ENCODE data around the gene SMPDL3B.
A peak's percentile ranks its signal among the peaks of the same experiment; 100 is the strongest.
"Not testable (repeated sequence)": the region's sequence is repeated elsewhere in the genome, so short reads cannot be mapped to it uniquely, and the experiment has no call there.

SMPDL3B gene

DNA sequence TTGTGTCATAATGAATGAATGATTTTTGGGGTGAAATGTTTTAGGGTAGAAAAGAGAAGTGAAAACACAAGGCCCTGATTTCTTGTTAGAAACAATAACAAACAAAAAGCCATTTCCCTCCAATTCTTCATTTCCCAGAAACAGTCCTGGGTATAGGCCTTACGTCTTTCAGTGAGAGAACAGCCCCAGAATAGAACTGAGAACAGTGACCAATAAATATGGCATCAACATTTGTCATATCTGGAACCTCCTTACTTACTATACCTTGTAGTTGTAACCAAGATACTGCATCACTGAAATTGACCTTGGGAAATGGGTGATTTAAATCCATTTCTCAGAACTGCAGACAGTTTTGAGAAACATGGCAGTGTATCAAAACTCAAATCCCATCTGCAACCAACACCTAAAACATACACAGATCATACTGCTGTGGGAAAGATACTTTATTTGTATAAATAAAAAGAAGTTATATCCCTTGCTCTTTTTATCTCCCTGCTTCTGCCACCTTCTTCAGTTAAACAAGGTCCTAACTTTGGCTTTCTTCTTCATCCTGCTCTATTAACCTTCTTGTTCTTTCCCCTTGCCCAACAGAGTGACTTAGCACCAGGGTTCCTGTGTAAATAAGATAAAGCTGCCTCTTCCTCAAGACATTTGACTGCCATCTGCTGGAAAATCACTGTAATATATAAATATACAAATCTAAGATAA, 44.5 kb downstream of the SMPDL3B start:
- TF ChIP-seq SPI1 (IDR thresholded peaks at IDR 0.05; ENCODE audit: low read depth, low read length) (peak; percentile 88), POU2F2 (IDR thresholded peaks at IDR 0.05; ENCODE audit: low read depth, low read length) (no peak)
- no peak for DNase-seq (ENCODE audit: insufficient read length, low spot score)
- FAIRE-seq = peak; percentile 72

DNA sequence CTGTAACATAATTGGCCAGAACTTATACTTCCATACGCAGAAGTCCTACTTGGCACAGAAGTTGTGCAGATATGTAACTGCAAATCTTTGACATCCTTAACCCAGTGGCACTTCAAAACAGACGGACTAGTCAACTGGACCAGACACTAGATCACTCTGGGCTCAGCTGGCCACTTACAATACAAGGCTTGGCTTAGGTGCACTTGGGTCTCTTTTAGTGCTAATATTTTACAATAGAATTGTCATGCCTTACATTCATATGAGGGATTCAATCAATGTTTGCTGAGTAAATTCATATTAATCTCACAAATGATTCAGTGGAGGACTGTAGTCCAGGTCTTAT, 45.0 kb downstream of the SMPDL3B start:
- FAIRE-seq = no peak
- no peak for DNase-seq (ENCODE audit: insufficient read length, low spot score)
- no peak for TF ChIP-seq PAX5 (IDR thresholded peaks at IDR 0.05; ENCODE audit: insufficient read depth, low read length, severe bottlenecking)
- no peak for TF ChIP-seq SPI1 (IDR thresholded peaks at IDR 0.05; ENCODE audit: low read depth, low read length)
- TF ChIP-seq TAF1 (IDR thresholded peaks at IDR 0.05; ENCODE audit: low read depth, low read length) = no peak

DNA sequence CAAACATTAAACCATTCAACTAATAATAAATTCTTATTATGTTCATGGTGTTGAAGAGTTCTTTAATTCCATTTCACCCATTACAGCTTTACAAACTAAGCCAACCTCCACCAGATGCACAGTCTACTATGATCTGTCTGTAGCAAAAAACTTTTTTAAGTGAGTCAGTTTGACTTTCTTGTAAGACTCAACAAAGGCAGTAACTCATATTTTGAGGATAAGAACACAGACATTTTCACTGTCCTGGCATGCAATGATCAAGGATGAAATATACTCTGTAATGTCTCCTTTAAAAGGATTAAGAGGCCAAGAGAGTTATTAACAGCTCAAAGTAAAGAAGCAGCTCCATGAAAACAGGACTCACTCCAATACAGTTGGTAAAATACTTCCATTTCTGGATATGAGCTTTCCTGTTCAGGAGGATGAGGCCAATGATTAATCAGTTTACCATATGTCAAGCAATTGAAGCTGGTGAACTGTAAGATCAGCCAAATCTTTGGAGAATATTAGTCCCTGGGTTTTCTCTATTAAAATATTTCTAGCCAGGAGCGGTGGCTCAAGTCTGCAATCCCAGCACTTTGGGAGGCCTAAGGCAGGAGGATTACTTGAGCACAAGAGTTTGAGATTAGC, 45.5 kb downstream of the SMPDL3B start:
- FAIRE-seq (peak; percentile 5), DNase-seq (ENCODE audit: insufficient read length, low spot score) (no peak)
- TF ChIP-seq POLR2A (IDR thresholded peaks at IDR 0.05; ENCODE audit: low read depth, low read length) = no peak

DNA sequence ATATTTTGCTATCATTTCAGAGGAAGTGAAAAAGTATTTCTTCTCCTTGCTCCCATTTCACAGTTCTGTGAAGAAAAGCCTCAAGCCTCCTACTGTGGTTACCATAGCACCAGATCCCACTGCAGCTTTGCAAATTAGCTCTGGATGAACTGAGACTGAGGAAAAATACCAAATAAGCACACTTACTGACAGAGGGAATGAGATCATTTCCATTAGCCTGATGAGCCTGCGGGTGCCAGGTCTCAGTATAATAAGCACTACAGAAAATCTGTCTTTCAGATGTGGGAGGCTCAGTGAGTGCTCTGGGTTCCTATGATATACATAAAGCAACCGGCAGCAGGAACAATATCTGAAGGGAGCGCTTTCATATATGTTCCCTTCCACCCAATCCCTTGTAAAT, 46.3 kb downstream of the SMPDL3B start:
- TF ChIP-seq SPI1 (IDR thresholded peaks at IDR 0.05; ENCODE audit: low read depth, low read length) (no peak), POU2F2 (IDR thresholded peaks at IDR 0.05; ENCODE audit: low read depth, low read length) (no peak), PAX5 (IDR thresholded peaks at IDR 0.05; ENCODE audit: insufficient read depth, low read length, severe bottlenecking) (no peak), POLR2AphosphoS5 (IDR thresholded peaks at IDR 0.05; ENCODE audit: low read depth, low read length) (no peak), POLR2A (IDR thresholded peaks at IDR 0.05; ENCODE audit: low read depth, low read length) (no peak), TAF1 (IDR thresholded peaks at IDR 0.05; ENCODE audit: low read depth, low read length) (no peak)
- DNase-seq (ENCODE audit: insufficient read length, low spot score) (no peak), FAIRE-seq (no peak)

DNA sequence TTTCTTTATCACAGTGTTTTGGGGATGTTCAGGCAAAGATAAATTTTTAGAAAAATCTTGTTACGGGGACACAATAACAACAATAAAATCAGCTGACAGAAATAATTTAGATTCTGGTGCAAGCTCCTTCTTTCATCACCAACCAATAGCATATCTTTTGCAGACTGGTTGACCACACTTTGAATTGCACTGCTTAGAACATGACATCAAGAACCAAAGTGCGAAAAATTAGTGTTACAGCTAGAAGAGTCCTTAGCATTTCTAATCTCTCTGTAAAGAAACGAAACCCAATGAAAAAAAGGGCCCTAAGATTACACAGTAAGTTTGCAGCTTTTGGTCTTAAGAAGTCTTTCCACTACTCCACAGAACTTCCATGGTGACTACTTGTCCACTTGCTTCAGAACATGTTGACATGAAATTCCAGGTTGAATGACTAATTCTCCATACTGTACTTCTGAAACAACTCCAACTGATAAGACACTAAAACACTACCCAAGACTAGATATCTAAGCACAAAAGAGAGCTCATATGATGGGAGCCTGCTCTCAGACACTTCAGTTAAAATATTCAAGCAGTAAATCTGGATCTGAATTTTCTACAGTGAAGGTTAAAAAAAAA, 56.2 kb downstream of the SMPDL3B start:
- no peak for TF ChIP-seq POLR2AphosphoS5 (IDR thresholded peaks at IDR 0.05; ENCODE audit: low read depth, low read length)
- no peak for DNase-seq (ENCODE audit: insufficient read length, low spot score)
- FAIRE-seq = no peak

DNA sequence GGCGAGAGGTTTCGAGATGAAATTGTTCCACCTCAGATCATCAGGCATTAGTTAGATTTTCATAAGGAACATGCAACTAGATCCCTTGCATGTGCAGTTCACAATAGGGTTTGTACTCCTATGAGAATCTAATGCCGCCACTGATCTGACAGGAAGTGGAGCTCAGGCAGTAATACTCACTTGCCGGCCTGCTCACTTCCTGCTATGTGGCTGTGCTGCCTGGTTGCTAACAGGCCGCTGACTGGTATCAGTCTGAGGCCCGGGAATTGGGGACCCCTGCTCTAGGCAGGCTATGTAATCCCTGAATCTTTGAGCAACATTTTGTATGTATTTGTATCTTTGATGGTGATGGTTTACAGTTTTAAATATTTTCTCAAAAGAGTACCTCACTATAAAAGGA, 57.5 kb downstream of the SMPDL3B start:
- FAIRE-seq (peak; percentile 83), DNase-seq (ENCODE audit: insufficient read length, low spot score) (no peak)
- TF ChIP-seq TAF1 (IDR thresholded peaks at IDR 0.05; ENCODE audit: low read depth, low read length) (no peak), SPI1 (IDR thresholded peaks at IDR 0.05; ENCODE audit: low read depth, low read length) (peak; percentile 55), POLR2A (IDR thresholded peaks at IDR 0.05; ENCODE audit: low read depth, low read length) (no peak)

DNA sequence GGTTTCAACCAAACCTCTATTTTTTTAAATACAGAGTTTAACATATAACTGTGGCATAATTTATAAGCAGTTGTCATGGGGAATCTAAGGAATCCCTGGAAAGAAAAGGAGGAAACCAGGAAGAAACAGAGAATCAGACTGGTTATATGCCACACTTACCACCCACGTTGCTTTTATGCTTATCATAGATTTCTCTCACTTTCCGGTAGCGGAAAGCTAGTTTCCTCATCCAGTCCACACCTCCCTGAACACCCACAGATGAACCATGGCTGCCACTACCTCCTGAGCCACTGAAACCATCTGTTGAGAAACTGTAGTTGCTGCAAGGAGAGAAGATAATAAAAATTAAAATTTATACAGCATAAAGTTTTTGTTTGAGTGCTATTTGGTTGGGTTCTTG, 58.4 kb downstream of the SMPDL3B start:
- DNase-seq (ENCODE audit: insufficient read length, low spot score) (no peak), FAIRE-seq (no peak)

DNA sequence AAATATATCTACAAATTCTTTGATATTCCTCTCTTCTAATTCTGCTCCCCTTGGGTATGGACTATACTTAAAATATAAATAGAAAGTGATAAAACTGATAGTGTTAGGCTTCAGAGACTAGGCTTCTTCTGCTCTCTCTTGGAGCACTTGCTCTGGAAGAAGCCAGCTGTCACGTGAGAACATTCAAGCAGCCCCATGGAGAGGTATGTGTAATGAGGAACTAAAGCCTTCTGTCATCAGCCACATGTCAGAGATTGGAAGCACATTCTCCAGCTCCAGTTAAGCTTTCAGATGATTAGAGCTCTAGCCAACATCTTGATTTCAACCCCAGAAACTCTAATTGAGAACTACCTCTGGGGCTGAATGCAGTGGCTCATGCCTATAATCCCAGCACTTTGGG, 59.3 kb downstream of the SMPDL3B start:
- no peak for DNase-seq (ENCODE audit: insufficient read length, low spot score)
- no peak for FAIRE-seq
- TF ChIP-seq POLR2A (IDR thresholded peaks at IDR 0.05; ENCODE audit: low read depth, low read length) = no peak
- no peak for TF ChIP-seq POU2F2 (IDR thresholded peaks at IDR 0.05; ENCODE audit: low read depth, low read length)
- no peak for TF ChIP-seq TAF1 (IDR thresholded peaks at IDR 0.05; ENCODE audit: low read depth, low read length)
- no peak for TF ChIP-seq POLR2AphosphoS5 (IDR thresholded peaks at IDR 0.05; ENCODE audit: low read depth, low read length)
- TF ChIP-seq PAX5 (IDR thresholded peaks at IDR 0.05; ENCODE audit: insufficient read depth, low read length, severe bottlenecking) = no peak
- TF ChIP-seq SPI1 (IDR thresholded peaks at IDR 0.05; ENCODE audit: low read depth, low read length) = no peak

More for the DNA sequence above, 58.4 kb downstream of the SMPDL3B start:
- TF ChIP-seq TAF1 (IDR thresholded peaks at IDR 0.05; ENCODE audit: low read depth, low read length) (no peak), POLR2A (IDR thresholded peaks at IDR 0.05; ENCODE audit: low read depth, low read length) (no peak), SPI1 (IDR thresholded peaks at IDR 0.05; ENCODE audit: low read depth, low read length) (no peak), POLR2AphosphoS5 (IDR thresholded peaks at IDR 0.05; ENCODE audit: low read depth, low read length) (no peak), PAX5 (IDR thresholded peaks at IDR 0.05; ENCODE audit: insufficient read depth, low read length, severe bottlenecking) (no peak), POU2F2 (IDR thresholded peaks at IDR 0.05; ENCODE audit: low read depth, low read length) (no peak)

DNA sequence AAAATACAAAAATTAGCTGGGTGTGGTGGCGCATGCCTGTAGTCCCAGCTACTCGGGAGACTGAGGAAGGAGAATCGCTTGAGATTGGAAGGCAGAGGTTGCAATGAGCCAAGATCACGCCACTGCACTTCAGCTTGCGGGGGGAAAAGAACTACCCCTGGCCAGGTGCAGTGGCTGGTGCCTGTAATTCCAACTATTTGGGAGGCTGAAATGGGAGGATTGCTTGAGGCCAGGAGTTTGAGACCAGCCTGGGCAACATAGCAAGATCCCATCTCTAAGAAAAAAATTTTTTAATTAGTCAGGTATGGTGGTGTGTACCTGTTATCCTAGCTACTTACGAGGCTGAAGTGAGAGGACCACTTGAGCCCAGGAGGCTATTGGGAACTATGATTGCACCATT, 59.7 kb downstream of the SMPDL3B start:
- FAIRE-seq; DNase-seq (ENCODE audit: insufficient read length, low spot score): not testable (repeated sequence)

DNA sequence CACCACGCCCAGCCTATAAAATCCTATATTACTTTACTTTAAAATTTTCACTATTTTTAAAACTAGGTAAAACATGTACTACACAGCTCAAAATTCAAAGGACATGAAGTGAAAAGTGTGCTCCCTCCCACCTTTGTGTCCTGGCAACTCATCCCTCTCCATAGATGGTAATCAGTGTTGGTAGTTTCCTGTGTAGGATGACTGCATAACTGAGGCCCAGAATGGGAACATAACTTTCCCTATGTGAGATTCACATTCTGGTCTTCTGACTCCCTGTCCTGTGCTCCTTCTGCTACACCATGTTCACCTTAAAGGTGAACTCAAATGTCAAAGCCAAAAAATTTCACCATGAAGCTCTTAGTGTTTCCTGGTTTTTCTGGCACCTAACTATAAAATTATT, 64.3 kb downstream of the SMPDL3B start:
- no peak for FAIRE-seq
- no peak for TF ChIP-seq SPI1 (IDR thresholded peaks at IDR 0.05; ENCODE audit: low read depth, low read length)
- TF ChIP-seq TAF1 (IDR thresholded peaks at IDR 0.05; ENCODE audit: low read depth, low read length) = no peak
- DNase-seq (ENCODE audit: insufficient read length, low spot score) = no peak

DNA sequence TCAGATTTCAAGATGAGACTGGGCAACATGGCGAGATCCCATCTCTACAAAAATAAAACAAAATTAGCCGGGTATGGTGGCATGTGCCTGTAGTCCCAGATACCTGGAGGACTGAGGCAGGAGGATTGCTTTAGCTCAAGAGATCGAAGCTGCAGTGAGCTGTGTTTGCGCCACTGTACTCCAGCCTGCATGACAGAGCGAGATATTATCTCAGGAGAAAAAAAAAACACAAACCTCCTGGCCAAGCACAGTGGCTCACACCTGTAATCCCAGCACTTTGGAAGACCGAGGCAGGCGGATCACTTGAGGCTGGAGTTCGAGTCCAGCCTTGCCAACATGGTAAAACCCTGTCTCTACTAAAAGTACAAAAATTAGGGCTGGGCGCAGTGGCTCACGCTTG, 67.8 kb downstream of the SMPDL3B start:
- DNase-seq (ENCODE audit: insufficient read length, low spot score) (no peak), FAIRE-seq (no peak)
- TF ChIP-seq POLR2AphosphoS5 (IDR thresholded peaks at IDR 0.05; ENCODE audit: low read depth, low read length) (no peak), POU2F2 (IDR thresholded peaks at IDR 0.05; ENCODE audit: low read depth, low read length) (no peak), PAX5 (IDR thresholded peaks at IDR 0.05; ENCODE audit: insufficient read depth, low read length, severe bottlenecking) (no peak), SPI1 (IDR thresholded peaks at IDR 0.05; ENCODE audit: low read depth, low read length) (no peak), POLR2A (IDR thresholded peaks at IDR 0.05; ENCODE audit: low read depth, low read length) (no peak), TAF1 (IDR thresholded peaks at IDR 0.05; ENCODE audit: low read depth, low read length) (no peak)

DNA sequence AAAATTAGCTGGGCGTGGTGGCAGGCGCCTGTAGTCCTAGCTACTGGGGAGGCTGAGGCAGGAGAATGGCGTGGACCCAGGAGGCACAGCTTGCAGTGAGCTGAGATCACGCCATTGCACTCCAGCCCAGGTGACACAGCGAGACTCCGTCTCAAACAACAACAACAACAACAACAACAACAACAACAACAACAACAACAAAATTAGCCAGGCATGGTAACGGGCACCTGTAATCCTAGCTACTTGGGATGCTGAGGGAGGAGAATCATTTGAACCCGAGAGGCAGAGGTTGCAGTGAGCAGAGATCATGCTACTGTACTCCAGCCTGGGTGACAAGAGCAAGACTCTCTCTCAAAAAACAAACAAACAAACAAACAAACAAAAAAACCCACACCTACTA, 68.3 kb downstream of the SMPDL3B start:
- FAIRE-seq = not testable (repeated sequence)

More for the DNA sequence above, 68.3 kb downstream of the SMPDL3B start:
- DNase-seq (ENCODE audit: insufficient read length, low spot score) = not testable (repeated sequence)

Data from GM12891 (cell line).